GM12801 (cell line): ENCODE data around the gene CACNA1C.

Source experiments
- TF ChIP-seq, protein P1 (sequence below): IDR thresholded peaks from one replicate; pipeline ENCODE4 v1.5.1; 2011; ENCODE audit warnings: control low read depth; ENCODE audit not compliant: insufficient read length; ENCODE audit errors: extremely low read depth

CACNA1C gene

DNA sequence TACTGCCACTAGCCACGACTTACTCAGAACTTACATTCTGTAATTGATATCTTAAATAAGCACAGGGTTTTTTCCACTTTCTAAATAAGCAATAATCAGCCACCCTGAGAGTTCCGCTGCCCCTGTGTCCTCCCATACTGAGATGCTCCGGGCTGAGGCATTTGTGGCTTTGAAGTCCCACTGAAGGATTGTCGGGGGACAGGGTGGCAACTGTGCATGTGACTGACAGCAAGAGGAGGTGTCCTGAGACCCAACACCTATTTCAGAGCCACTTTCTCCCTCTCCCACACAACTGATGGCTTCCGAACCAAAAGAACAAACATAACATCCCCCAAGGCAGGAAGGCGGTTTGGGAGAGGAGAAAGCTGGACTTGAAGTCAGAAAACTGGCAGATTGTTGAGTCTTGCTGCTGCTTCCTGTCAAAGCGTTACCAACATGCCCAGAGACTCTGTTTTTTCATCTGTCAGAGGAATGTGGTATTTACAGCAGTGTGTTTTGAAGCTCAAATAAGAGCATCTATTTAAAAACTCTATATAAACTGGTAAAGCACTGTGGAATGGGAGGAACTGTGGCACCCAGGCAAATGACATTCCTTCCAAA lies 584.1 kb downstream of the CACNA1C start:
- TF ChIP-seq, protein P1, sequence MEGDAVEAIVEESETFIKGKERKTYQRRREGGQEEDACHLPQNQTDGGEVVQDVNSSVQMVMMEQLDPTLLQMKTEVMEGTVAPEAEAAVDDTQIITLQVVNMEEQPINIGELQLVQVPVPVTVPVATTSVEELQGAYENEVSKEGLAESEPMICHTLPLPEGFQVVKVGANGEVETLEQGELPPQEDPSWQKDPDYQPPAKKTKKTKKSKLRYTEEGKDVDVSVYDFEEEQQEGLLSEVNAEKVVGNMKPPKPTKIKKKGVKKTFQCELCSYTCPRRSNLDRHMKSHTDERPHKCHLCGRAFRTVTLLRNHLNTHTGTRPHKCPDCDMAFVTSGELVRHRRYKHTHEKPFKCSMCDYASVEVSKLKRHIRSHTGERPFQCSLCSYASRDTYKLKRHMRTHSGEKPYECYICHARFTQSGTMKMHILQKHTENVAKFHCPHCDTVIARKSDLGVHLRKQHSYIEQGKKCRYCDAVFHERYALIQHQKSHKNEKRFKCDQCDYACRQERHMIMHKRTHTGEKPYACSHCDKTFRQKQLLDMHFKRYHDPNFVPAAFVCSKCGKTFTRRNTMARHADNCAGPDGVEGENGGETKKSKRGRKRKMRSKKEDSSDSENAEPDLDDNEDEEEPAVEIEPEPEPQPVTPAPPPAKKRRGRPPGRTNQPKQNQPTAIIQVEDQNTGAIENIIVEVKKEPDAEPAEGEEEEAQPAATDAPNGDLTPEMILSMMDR, result no peak

DNA sequence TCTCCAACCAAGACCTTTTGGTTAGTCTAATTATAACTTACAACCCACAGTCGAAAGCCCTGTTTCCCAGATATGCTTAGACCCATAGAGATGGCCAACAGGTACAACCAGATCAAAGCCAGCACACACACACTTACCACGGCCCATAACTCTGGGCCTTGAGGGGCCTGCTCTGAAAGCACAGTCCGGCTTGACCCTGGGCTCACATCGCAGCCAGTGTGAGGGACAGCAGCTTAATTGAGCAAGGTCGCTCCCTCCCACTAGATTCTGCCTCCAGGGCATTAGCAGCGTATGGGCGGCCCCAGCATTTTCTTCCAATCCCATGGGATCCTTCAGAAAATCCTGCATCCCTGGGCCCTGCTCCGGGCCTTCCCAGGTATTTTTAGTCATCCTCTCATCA lies 584.6 kb downstream of the CACNA1C start:
- TF ChIP-seq, protein P1, result no peak

DNA sequence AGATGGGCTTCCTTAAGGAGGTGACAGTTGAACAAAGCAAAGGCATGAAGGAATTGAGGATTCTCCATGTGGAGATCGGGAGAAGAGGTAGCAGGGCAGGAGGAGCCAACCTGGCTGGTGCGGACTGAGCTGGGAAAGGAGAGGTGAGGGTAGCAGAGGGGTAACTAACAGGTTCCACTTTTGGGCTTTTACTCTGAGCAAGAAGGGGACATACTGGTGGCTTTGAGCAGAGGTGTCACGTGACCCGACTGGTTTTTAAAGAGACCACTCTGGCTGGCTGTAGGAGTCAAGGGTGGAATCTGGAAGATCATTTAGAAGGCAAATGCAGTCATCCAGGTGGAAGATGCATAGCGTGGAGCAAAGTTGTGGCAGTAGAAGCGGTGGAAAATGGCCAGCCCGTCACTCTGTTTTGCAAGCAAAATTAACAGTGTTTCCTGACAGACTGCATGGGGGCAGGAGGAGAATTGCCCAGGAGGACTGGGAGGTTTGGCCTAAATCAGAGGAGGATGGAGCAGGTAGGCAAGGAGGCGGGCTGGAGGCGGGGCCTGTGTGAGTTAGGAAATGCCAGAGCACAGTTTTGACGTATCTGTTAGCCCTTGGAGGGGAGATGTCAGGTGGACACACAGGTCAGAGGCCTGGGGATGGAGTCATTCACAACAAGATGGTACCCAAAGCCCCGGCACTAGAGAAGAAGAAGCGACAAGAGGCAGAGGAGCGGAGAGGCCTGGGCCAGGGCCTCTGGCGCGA lies 585.7 kb downstream of the CACNA1C start:
- TF ChIP-seq, protein P1, result no peak

DNA sequence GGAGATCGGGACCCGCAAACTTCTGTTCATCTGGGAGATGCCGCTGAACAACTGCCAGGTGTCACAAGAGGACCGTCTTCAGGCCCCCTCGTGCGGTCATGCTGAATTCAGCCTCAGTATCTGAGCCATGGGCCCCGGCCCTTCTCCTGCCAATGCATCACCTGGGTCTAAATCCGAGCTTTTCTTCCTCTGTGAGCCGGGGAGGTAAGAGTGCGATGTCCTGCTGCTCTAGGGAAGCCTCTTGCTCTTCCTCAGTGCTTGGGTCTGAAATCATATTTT lies 586.2 kb downstream of the CACNA1C start:
- TF ChIP-seq, protein P1, result no peak

DNA sequence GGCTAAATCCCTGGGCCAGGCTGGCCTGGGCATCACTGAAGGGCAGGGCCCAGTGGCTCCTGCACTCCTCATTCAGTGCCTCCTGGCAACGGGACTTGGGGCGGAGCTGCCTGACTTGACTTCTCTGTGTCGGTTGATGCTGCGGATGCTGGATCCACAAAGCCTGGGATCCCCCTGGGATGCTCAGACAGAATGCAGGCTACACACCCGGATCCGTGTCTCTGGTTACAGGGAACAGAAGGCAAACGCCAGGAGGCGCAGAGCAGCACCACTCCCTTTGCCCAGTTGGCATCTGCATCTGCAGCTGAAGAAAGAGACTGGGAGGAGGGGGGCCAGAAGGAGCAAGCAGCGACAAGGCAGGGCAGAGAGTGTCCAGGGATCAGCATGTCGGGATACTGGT lies 587.5 kb downstream of the CACNA1C start:
- TF ChIP-seq, protein P1, result no peak

DNA sequence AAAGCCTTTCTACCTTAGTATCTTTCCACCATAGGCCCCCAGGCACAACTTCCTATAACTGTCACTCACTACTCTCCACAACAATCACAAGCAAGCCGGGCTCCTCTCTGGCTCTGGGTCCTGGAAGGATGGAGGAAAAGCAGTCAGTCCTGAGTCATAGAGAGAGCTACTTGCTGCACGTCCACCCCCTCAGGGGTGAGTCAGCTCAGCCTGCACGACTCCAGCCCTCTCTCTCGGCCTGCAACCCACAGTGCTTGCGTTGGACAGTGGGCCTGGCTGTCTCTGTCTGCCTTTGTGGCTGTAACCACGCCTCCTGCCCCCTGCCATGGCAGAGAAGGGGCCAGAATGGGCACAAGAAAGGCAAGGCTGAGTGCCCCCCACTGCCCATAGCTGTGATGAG lies 587.9 kb downstream of the CACNA1C start:
- TF ChIP-seq, protein P1, result no peak

DNA sequence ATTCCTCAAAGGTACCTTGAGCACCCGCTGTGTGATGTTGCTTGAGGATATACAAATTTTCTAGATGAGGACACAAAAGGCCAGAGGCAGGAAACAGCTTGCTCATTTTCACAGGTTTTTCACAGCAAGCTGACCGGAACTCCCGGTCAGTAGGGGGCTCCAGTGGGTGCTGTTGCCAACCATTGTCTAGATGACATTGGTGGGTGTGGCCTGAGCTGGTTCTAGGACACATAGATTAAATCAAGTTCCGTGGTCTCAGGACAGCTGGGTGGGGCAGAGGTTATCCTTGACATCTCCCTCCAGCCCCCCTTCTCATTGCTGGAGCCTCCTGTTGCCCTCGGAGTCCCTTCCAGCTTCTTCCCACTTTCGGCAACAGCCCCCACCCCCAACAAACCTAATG lies 588.4 kb downstream of the CACNA1C start:
- TF ChIP-seq, protein P1, result no peak
